ENCODE results near the gene R3HCC1L.

The R3HCC1L gene

DNA sequence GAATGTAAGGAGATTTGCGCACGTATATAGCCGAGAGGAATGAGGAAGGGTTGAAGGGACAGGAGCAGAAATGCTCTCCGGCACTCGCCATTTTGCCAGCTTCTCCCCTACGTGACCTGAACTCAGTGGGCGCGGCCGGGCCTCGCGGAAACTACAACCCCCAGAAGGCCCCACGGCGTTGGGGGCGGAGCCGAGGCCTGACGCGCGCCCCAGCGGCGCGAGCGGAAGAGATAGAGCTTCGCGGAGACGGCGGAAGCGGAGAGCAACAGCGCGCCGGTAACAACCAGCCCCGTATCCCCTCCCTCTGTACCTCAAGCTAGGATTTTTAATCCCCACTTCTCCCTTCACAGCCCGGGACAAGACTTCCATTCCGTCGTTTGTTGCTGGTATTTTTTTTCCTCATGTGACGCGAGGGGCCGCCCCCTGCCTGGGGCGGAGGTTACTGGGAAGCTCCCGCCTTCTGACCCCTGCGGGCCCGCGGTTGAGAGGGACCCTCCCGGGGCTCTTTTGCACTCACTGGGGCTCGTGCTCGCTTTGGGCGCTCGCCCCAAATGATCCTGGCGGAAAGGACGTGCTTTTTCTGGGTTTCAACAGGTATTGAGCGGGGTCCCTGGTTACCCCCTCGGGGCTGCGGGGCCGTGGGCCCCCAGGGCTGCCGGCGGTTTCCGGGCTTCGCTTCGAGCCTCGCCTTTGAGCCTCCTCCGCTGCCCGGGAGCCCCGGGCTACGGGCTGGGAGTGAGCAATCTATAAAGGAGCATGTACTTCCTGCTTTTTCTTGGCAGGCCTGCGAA is at the start of gene R3HCC1L:
R3HCC1L (plus strand) TSS at position 227 of the 791 bp plus-strand sequence. CDS start 73,458 bp downstream, outside the sequence.
- no peak for TF ChIP-seq JUND (IDR thresholded peaks at IDR 0.05; ENCODE audit: low read depth)
- in situ Hi-C loops (cut with HindIII; ENCODE audit: low pct_unique_long_range_greater_than_20kb, low sequenced_read_pairs) = no loop called here
- peak; percentile 80 to 95 for DNase-seq (ENCODE audit: low read depth in 1 of 2, low spot score in 1 of 2)

DNA sequence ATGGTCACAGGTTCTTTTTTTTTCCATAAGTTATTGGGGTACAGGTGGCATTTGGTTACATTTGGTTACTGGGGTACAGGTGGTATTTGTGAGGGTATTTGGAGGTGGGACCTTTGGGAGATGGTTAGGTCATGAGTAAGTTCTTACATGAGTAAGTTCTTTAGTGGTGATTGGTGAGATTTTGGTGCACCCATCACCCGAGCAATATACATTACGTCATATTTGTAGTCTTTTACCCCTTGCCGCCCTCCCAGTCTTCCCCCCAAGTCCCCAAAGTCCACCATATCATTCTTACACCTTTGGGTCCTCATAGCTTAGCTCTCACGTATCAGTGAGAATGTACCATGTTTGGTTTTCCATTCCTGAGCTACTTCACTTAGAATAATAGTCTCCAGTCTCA is 49.2 kb upstream of the R3HCC1L start:
- in situ Hi-C loops (cut with HindIII; ENCODE audit: low pct_unique_long_range_greater_than_20kb, low sequenced_read_pairs) = no loop called here
- DNase-seq (ENCODE audit: low read depth in 1 of 2, low spot score in 1 of 2) = no peak
- no peak for TF ChIP-seq JUND (IDR thresholded peaks at IDR 0.05; ENCODE audit: low read depth)

DNA sequence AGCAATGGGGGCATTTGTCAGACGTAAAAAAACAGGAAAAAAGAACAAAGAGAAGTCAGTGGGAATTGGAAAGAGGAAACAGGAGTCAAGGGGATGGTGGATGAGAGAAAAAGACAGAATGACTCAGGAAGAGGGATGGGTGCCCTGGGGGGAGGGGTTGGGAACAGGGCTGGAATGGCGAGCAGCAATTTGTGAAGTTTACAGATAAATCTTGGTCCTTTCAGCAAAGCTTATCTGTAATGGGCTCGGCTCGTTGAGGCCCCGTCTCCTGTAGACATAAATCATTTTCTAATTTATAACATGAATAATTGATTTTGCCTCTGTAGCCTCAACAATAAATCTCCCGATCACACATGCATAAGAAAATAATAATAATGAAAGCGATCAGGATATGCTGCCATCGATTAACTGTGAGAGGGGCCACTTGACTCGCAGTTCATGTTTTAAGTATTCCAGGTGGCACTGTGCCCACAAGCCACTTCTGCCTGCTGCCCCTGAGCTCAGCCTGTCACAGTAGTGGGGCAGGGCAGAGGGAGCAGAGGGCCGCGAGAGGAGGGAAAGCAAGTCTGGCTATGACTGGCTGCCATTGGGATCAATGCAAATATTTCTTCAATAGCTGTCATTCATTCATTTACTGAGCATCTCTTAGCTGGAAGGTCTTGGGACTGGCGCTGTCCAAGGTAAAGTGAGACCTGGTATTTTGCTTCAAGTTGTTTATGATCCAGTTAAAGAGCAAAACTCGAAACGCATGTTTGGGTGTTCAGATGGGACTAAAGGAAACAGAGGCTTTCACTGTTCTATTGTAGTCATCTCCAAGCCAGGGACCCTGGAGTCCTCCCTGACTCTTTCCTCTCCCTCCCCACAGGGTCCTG is 47.4 kb upstream of the R3HCC1L start:
- peak; percentile 27 to 70 for DNase-seq (ENCODE audit: low read depth in 1 of 2, low spot score in 1 of 2)
- in situ Hi-C loops (cut with HindIII; ENCODE audit: low pct_unique_long_range_greater_than_20kb, low sequenced_read_pairs) = no loop called here
- TF ChIP-seq JUND (IDR thresholded peaks at IDR 0.05; ENCODE audit: low read depth) = no peak

DNA sequence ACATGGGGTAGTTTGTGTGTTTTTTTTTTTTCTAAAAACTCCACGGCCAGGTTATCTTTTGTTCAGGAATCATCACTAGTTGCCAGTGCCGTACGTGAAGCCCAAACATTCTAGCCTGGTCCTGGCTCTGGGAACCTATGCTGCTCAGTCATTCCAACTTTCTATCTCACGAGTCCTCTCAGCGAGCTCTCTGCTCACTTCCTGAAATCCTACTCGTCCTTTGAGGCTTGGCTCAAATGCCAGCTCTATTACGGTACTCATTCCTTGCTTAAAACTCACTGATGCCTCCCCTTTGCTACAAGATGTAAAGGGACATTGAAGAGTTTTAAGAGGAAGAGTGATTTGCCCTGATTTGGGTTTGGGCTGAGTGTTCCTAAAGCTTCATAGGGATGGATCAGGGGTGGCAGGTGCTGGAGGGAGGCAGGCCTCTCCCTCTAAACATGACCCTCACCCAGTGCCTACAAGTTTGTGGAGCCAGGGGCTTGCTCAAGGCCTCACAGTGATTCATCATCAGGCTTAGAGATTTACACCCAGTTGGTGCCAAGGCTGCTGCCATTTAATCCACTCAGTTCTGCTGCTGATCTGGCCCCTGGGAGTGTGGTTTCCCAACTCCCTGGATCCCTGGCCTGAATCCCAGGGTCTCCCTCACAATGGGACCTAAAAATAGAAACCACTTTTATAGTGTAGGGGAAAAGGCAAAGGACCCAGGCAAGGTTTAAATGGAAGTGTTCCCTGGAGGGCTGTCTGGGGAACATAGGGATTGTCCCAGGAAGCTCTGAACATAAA is 46.1 kb upstream of the R3HCC1L start:
- TF ChIP-seq JUND (IDR thresholded peaks at IDR 0.05; ENCODE audit: low read depth) = no peak
- in situ Hi-C loops (cut with HindIII; ENCODE audit: low pct_unique_long_range_greater_than_20kb, low sequenced_read_pairs) = no loop called here
- no peak for DNase-seq (ENCODE audit: low read depth in 1 of 2, low spot score in 1 of 2)

DNA sequence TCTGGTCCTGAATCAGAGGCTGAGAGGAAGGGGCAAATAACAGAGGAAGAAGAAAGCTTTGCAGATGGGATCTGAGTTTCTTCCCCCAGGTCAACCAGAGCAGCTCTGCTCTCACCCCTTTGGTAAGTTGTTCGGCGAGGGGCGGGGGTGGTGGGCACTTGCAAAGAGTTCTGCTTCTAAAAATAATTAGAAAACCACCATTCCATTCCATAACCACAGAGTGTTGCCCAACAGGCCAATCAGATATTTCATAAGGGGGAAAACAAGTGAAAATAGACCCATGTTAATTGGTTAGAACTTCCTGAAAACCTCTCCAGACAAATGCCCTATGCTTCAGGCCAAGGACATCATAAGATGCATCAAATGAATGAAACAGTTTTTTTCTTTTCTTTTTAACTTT is 43.6 kb upstream of the R3HCC1L start:
- no peak for DNase-seq (ENCODE audit: low read depth in 1 of 2, low spot score in 1 of 2)
- TF ChIP-seq JUND (IDR thresholded peaks at IDR 0.05; ENCODE audit: low read depth) = no peak
- in situ Hi-C loops (cut with HindIII; ENCODE audit: low pct_unique_long_range_greater_than_20kb, low sequenced_read_pairs) = no loop called here

DNA sequence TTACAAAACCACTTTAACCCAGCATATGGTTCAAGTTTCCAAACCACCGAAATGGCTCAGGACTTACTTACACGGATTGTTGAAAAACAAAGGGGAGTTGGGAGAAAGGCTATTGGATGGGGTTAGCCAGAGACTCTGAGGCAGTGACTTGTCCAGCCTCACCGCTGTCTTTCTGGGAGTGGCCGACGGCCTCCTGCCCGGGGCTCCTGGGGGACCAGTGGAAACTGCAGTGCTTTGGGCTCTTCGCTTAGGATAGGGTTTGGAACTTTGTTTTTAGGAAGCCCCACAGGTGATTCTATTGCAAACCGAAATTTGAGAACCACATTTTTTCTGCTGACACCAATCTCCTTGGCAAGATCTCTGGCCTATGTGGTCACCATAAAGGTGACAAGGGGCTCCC is 38.1 kb upstream of the R3HCC1L start:
- no peak for DNase-seq (ENCODE audit: low read depth in 1 of 2, low spot score in 1 of 2)
- no peak for TF ChIP-seq JUND (IDR thresholded peaks at IDR 0.05; ENCODE audit: low read depth)
- in situ Hi-C loops (cut with HindIII; ENCODE audit: low pct_unique_long_range_greater_than_20kb, low sequenced_read_pairs) = no loop called here

DNA sequence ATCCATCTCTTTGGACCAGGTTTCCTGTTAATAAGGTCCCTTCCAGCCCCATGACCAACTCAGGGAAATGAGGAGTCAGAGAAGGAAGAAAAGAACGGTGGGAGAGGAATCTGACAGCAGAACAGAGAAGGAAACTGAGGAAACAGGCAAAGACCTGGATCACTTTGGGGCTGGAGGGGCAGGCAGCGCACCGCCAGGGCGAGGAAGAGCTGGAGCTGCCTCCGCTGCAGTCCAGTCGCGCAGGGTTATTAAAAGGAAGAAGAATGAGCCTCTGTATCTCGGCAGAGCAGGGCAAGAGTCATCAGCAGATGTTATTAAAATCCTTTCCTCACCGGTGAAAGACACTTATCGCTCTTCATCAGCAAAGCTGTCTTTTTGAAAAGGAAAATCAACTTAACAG is 37.7 kb upstream of the R3HCC1L start:
- no peak for TF ChIP-seq JUND (IDR thresholded peaks at IDR 0.05; ENCODE audit: low read depth)
- in situ Hi-C loops (cut with HindIII; ENCODE audit: low pct_unique_long_range_greater_than_20kb, low sequenced_read_pairs) = no loop called here
- DNase-seq (ENCODE audit: low read depth in 1 of 2, low spot score in 1 of 2) = no peak

DNA sequence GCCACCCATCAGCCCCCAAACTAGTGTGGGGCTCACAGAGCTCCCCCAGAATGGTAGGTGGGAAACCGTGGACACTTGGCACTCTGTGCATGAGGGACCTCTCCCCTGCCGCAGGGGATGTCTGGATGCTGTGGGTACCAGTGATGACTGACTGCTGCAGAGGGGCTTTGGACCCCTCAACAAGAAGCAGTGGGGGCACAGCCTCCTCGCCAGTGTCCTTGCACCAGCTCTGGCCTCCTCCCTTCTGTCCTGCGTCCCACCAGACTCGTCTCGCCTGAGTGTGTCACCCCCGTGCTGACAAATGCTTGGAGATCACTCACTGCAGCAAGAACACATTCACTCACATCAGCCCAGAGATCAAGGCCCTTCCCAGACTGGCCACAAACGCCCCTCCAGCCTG is 37.3 kb upstream of the R3HCC1L start:
- no peak for DNase-seq (ENCODE audit: low read depth in 1 of 2, low spot score in 1 of 2)
- no peak for TF ChIP-seq JUND (IDR thresholded peaks at IDR 0.05; ENCODE audit: low read depth)
- in situ Hi-C loops (cut with HindIII; ENCODE audit: low pct_unique_long_range_greater_than_20kb, low sequenced_read_pairs) = no loop called here

DNA sequence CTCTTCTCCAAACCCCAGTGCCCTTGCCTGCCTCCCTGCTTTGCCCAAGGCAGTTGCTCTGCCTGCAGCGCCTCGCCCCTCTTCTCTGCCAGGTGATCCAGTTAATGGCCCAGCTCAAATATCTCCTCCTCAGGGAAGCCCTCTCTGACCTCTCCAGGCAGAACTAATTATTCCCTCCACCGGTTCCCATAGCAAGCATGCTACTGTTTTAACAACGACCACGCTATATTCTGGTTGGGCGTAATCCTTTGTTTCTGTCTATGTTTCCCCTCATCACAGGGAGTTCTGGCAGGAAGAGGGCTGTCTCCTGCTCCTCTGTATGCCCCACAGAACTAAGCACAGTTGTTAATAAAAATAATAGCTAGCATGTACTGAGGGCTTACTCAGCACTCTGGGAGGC is 36.8 kb upstream of the R3HCC1L start:
- no peak for TF ChIP-seq JUND (IDR thresholded peaks at IDR 0.05; ENCODE audit: low read depth)
- in situ Hi-C loops (cut with HindIII; ENCODE audit: low pct_unique_long_range_greater_than_20kb, low sequenced_read_pairs) = no loop called here
- DNase-seq (ENCODE audit: low read depth in 1 of 2, low spot score in 1 of 2) = no peak

DNA sequence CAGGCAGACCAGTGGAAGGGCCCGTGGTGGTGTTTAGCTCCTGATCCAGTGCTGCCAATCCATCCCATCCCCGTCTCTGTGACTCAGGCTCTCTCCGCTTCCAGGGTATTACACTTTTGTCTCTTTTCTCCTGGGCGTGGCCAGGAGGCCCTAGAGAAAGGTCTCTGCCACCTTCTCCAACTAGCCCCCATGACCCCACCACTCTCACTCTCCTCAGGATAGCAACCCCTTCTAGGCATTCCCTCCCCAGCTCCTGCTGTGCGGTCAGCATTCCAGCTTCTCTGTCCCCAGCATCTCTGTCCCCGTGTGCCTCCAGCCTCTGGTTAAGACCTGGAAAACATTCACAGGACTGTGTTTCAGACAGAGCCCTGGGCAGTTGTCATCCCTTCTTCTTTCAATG is 36.2 kb upstream of the R3HCC1L start:
- TF ChIP-seq JUND (IDR thresholded peaks at IDR 0.05; ENCODE audit: low read depth) = no peak
- DNase-seq (ENCODE audit: low read depth in 1 of 2, low spot score in 1 of 2) = no peak
- in situ Hi-C loops (cut with HindIII; ENCODE audit: low pct_unique_long_range_greater_than_20kb, low sequenced_read_pairs) = no loop called here

DNA sequence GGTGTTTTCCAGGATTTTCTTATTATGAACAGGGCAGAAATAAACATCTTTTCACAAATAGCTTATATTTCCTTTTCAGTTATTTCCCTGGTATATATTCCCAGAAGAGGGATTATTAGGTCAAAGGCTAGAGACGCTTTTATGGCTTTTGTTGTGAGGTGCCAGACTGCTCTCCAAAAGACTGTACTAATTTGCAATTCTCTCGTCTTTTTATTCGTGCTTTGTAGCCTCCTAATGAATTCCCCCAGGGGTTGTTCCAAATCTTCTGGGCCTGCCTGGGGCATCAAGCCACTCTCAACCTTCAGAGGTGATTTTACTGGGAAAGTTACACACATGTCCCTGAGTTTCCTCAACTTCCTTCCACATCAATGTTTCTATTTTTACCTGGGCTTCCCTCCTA is 34.0 kb upstream of the R3HCC1L start:
- in situ Hi-C loops (cut with HindIII; ENCODE audit: low pct_unique_long_range_greater_than_20kb, low sequenced_read_pairs) = no loop called here
- no peak for TF ChIP-seq JUND (IDR thresholded peaks at IDR 0.05; ENCODE audit: low read depth)
- no peak for DNase-seq (ENCODE audit: low read depth in 1 of 2, low spot score in 1 of 2)

DNA sequence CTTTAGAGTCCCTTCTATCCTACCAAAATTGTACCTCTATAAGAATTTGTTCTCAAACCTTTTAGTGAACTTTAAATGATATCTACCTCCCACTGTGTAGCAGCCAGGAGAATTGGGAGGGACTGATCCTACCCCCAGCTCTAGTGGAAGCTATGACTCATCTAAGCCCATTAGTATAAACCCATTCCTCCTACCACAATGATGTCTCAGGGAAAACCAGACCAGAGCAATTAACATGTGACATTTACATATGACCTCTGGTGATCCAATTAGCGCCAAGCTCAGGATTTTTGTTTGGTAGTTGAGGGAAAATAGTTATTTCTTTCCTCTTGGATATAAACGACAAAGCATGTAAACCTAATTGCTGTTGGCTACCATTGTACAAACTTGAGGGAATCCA is 33.1 kb upstream of the R3HCC1L start:
- in situ Hi-C loops (cut with HindIII; ENCODE audit: low pct_unique_long_range_greater_than_20kb, low sequenced_read_pairs) = no loop called here
- no peak for DNase-seq (ENCODE audit: low read depth in 1 of 2, low spot score in 1 of 2)
- no peak for TF ChIP-seq JUND (IDR thresholded peaks at IDR 0.05; ENCODE audit: low read depth)

Measured in T47D (cell line).